ENCODE data around the gene TRPC5OS.

DNA sequence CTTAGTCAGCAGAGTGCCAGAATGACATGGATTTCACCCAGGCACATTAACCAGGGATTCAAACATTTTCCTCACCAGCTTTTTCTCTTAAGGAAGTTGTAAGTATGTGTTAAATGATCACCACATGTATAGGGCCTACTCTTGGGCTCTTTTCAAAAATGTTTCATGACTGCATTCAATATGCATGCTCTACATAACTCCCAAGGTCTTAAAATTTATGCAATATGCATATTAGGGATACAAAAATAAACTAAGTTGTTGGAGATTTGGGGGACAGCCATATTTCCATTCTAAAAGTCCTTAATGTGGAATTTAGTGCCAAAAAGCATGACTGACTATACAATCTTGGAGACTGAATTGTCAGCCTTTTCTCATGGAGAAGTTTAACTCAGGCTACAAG is 25.0 kb upstream of the TRPC5OS start:
- no peak for TF ChIP-seq POLR2A (IDR thresholded peaks at IDR 0.05)
- TF ChIP-seq, protein P1, sequence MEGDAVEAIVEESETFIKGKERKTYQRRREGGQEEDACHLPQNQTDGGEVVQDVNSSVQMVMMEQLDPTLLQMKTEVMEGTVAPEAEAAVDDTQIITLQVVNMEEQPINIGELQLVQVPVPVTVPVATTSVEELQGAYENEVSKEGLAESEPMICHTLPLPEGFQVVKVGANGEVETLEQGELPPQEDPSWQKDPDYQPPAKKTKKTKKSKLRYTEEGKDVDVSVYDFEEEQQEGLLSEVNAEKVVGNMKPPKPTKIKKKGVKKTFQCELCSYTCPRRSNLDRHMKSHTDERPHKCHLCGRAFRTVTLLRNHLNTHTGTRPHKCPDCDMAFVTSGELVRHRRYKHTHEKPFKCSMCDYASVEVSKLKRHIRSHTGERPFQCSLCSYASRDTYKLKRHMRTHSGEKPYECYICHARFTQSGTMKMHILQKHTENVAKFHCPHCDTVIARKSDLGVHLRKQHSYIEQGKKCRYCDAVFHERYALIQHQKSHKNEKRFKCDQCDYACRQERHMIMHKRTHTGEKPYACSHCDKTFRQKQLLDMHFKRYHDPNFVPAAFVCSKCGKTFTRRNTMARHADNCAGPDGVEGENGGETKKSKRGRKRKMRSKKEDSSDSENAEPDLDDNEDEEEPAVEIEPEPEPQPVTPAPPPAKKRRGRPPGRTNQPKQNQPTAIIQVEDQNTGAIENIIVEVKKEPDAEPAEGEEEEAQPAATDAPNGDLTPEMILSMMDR (IDR thresholded peaks at IDR 0.05): no peak

Data from suprapubic skin (tissue), 3 donors.